K562 (cell line): ENCODE results near the gene WDR55. TPM values are rescaled to one million over a fixed set of nuclear protein-coding genes. Genes with fewer than 3 reads are reported as not detected.

Source experiments
- HOMEZ ChIP-seq: fragments of 250-450 bp; sonication (Bioruptor Pico); IDR thresholded peaks from 2 replicates; pipeline ENCODE4 v1.4.0; 2020; ENCODE audit warnings: mild to moderate bottlenecking, moderate library complexity
- REST ChIP-seq, 2 experiments: fragments of 450-650 bp; formaldehyde crosslinking in 1 of 2; IDR thresholded peaks; 2 replicates each; pipeline versions ENCODE4 v1.4.0 to v1.6.1; 2014 to 2020; ENCODE audit warnings: mild to moderate bottlenecking in 2 of 2, borderline replicate concordance in 1 of 2, low read depth in 1 of 2
- YBX1 ChIP-seq: fragments of 450-650 bp; IDR thresholded peaks from 2 replicates; pipeline ENCODE4 v1.7.1; 2016; ENCODE audit warnings: mild to moderate bottlenecking
- polyA plus RNA-seq, 8 experiments: library from polyadenylated mRNA; depleted of rRNA in 4 of 8; stranded (reverse) in 5 of 8; unstranded in 3 of 8; fragments of >200 nt; fragmentation: Nextera tagmentation in 2 of 8; fragmentation: Illumina TruSeq in 1 of 8; extraction: Ambion mirVana in 2 of 8; extraction: Trizol in 1 of 8; gene quantifications; 2 replicates each; pipeline versions ENCODE4 v1.2.1 to v1.2.3, GENCODE V29; 2011 to 2014; ENCODE audit warnings: inconsistent platforms in 1 of 8, missing spikeins in 1 of 8
- total RNA-seq, 7 experiments: library from RNA; depleted of rRNA in 6 of 7; stranded (reverse); fragments of >200 nt in 6 of 7; fragmentation: Illumina TruSeq in 2 of 7; extraction: Trizol in 2 of 7; gene quantifications; 2 replicates each; pipeline versions ENCODE4 v1.2.1 to v1.2.3, GENCODE V29; 2011 to 2021; ENCODE audit warnings: low replicate concordance in 1 of 7
- TF ChIP-seq, protein P1 (sequence below): fragments of 450-650 bp; IDR thresholded peaks from 2 replicates; pipeline ENCODE4 v1.6.1; 2016; ENCODE audit warnings: low read depth
- TF ChIP-seq, protein P2 (sequence below), 3 experiments: IDR thresholded peaks in 2 of 3; conservative IDR thresholded peaks in 1 of 3; 2 replicates each; pipeline ENCODE4 v1.5.1; 2011 to 2012; ENCODE audit warnings: low read length in 3 of 3, mild to moderate bottlenecking in 3 of 3, control low read depth in 2 of 3, improper control_type of control experiment in 1 of 3, inconsistent platforms in 1 of 3, low read depth in 1 of 3, mixed read lengths in 1 of 3, moderate library complexity in 1 of 3; ENCODE audit not compliant: insufficient read depth in 2 of 3

Gene WDR55
- total and polyA plus RNA-seq, 9 of the 15 experiments (the other 6 are each of a cell fraction or from before 2014, with no cell fraction given), result 5.2 to 45.0 (median 29.3) TPM

DNA sequence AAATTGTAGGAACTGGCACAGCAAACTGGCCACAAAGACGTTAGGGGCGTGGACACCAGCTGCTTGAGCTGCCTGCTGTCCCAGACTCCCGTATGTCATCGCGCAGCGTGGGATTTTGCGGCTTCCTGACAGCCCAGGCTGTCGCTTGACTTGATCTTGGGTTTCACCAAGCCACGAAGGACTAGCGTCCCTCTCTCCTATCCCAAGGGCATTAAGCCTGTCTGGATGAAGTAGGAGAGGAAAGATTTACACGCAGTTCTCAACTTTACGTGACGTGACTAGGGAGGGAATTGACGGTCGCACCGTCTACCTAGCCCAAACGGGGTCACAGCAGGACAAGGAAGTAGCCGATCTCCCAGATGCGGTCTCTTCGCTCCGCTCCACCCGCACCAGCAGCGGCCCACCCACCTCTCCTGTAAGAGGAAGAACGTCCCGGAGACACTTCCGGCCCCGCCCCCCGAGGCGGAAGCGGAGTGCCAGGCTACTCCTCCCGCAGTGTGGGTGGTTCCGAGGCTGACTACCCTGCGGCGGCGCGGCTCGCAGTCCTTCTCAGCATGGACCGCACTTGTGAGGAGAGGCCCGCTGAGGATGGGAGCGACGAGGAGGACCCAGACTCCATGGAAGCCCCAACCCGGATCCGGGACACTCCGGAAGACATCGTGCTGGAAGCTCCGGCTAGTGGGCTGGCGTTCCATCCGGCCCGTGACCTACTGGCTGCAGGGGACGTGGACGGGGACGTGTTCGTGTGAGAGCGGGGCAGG lies at the start of gene WDR55 (continued):
- TF ChIP-seq, protein P1, sequence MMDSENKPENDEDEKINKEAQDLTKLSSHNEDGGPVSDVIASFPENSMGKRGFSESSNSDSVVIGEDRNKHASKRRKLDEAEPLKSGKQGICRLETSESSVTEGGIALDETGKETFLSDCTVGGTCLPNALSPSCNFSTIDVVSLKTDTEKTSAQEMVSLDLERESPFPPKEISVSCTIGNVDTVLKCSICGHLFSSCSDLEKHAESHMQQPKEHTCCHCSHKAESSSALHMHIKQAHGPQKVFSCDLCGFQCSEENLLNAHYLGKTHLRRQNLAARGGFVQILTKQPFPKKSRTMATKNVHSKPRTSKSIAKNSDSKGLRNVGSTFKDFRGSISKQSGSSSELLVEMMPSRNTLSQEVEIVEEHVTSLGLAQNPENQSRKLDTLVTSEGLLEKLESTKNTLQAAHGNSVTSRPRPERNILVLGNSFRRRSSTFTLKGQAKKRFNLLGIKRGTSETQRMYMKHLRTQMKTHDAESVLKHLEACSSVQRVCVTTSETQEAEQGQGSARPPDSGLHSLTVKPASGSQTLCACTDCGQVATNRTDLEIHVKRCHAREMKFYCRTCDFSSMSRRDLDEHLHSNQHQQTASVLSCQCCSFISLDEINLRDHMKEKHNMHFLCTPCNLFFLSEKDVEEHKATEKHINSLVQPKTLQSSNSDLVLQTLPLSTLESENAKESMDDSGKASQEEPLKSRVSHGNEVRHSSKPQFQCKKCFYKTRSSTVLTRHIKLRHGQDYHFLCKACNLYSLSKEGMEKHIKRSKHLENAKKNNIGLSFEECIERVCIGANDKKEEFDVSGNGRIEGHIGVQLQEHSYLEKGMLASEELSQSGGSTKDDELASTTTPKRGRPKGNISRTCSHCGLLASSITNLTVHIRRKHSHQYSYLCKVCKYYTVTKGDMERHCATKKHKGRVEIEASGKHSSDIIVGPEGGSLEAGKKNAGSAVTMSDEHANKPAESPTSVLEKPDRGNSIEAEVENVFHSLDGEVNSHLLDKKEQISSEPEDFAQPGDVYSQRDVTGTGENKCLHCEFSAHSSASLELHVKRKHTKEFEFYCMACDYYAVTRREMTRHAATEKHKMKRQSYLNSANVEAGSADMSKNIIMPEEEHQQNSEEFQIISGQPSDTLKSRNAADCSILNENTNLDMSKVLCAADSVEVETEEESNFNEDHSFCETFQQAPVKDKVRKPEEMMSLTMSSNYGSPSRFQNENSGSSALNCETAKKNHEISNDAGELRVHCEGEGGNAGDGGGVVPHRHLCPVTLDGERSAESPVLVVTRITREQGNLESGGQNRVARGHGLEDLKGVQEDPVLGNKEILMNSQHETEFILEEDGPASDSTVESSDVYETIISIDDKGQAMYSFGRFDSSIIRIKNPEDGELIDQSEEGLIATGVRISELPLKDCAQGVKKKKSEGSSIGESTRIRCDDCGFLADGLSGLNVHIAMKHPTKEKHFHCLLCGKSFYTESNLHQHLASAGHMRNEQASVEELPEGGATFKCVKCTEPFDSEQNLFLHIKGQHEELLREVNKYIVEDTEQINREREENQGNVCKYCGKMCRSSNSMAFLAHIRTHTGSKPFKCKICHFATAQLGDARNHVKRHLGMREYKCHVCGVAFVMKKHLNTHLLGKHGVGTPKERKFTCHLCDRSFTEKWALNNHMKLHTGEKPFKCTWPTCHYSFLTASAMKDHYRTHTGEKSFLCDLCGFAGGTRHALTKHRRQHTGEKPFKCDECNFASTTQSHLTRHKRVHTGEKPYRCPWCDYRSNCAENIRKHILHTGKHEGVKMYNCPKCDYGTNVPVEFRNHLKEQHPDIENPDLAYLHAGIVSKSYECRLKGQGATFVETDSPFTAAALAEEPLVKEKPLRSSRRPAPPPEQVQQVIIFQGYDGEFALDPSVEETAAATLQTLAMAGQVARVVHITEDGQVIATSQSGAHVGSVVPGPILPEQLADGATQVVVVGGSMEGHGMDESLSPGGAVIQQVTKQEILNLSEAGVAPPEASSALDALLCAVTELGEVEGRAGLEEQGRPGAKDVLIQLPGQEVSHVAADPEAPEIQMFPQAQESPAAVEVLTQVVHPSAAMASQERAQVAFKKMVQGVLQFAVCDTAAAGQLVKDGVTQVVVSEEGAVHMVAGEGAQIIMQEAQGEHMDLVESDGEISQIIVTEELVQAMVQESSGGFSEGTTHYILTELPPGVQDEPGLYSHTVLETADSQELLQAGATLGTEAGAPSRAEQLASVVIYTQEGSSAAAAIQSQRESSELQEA, result no peak
- TF ChIP-seq REST (IDR thresholded peaks at IDR 0.05; ENCODE audit: borderline replicate concordance) (no peak), REST (CRISPR knock-in tag; IDR thresholded peaks at IDR 0.05; ENCODE audit: low read depth) (no peak), YBX1 (no peak), HOMEZ (no peak)
- TF ChIP-seq, protein P2, sequence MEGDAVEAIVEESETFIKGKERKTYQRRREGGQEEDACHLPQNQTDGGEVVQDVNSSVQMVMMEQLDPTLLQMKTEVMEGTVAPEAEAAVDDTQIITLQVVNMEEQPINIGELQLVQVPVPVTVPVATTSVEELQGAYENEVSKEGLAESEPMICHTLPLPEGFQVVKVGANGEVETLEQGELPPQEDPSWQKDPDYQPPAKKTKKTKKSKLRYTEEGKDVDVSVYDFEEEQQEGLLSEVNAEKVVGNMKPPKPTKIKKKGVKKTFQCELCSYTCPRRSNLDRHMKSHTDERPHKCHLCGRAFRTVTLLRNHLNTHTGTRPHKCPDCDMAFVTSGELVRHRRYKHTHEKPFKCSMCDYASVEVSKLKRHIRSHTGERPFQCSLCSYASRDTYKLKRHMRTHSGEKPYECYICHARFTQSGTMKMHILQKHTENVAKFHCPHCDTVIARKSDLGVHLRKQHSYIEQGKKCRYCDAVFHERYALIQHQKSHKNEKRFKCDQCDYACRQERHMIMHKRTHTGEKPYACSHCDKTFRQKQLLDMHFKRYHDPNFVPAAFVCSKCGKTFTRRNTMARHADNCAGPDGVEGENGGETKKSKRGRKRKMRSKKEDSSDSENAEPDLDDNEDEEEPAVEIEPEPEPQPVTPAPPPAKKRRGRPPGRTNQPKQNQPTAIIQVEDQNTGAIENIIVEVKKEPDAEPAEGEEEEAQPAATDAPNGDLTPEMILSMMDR (IDR thresholded peaks at IDR 0.05 in 2 of 3, conservative IDR thresholded peaks at IDR 0.05 in 1 of 3; ENCODE audit: insufficient read depth in 2 of 3, low read depth in 1 of 3, low read length in 3 of 3), result 0 out of 6 replicates have a peak, but pooled peaks of 1 of the 3 experiments have one; percentile 5
